ENCODE data around the gene GSAP.

The GSAP gene

GRCh38 chr7:77326131-77326530 is 90.0 kb downstream of the GSAP start:
- no peak for DNase-seq

GRCh38 chr7:77321300-77321699 is 94.8 kb downstream of the GSAP start:
- DNase-seq = no peak

- no peak for DNase-seq
These were observed 95.4 kb downstream of the GSAP start for GRCh38 chr7:77320714-77321113.

GRCh38 chr7:77320137-77320536 is 96.0 kb downstream of the GSAP start:
- DNase-seq = no peak

- no peak for DNase-seq
These were observed 98.1 kb downstream of the GSAP start for GRCh38 chr7:77318019-77318418.

- no peak for DNase-seq
These were observed 99.8 kb downstream of the GSAP start for GRCh38 chr7:77316219-77316978.

- no peak for DNase-seq
These were observed 101.0 kb downstream of the GSAP start for GRCh38 chr7:77315182-77315591.

- DNase-seq = no peak
These were observed 102.2 kb downstream of the GSAP start for GRCh38 chr7:77313876-77314480.

GRCh38 chr7:77313085-77313484 is 103.1 kb downstream of the GSAP start:
- no peak for DNase-seq

GRCh38 chr7:77310982-77311381 is 105.2 kb downstream of the GSAP start:
- DNase-seq = no peak

GRCh38 chr7:77309714-77310220 is 106.4 kb downstream of the GSAP start:
- DNase-seq = no peak

- DNase-seq = no peak
These were observed 107.4 kb downstream of the GSAP start for GRCh38 chr7:77308792-77309191.

GRCh38 chr7:77306231-77307067 is 109.7 kb downstream of the GSAP start:
- no peak for DNase-seq

- no peak for DNase-seq
These were observed 120.6 kb downstream of the GSAP start for GRCh38 chr7:77295549-77295948.

GRCh38 chr7:77293046-77293445 is 123.1 kb downstream of the GSAP start:
- DNase-seq = no peak

GRCh38 chr7:77290425-77290824 is 125.7 kb downstream of the GSAP start:
- no peak for DNase-seq

- no peak for DNase-seq
These were observed 126.8 kb downstream of the GSAP start for GRCh38 chr7:77289387-77289786.

- no peak for DNase-seq
These were observed 127.4 kb downstream of the GSAP start for GRCh38 chr7:77288676-77289320.

- no peak for DNase-seq
These were observed 131.5 kb downstream of the GSAP start for GRCh38 chr7:77284616-77285015.

GRCh38 chr7:77284005-77284404 is 132.1 kb downstream of the GSAP start:
- DNase-seq = no peak

GRCh38 chr7:77282897-77283296 is 133.3 kb downstream of the GSAP start:
- peak; percentile 17 for DNase-seq

- peak; percentile 37 for DNase-seq
These were observed 134.2 kb downstream of the GSAP start for GRCh38 chr7:77281780-77282478.
